A549 (cell line): Measurements from ENCODE around the gene TNPO2. TPM values are rescaled to one million over a fixed set of nuclear protein-coding genes. Genes with fewer than 3 reads are reported as not detected.

Experiments used
- ATAC-seq, 2 experiments: fragments of 200-7000 bp in 1 of 2; fragments of >200 bp in 1 of 2; cut with Nextera tagmentation in 1 of 2; cut with Tn5 transposase in 1 of 2; 3 replicates each; pipeline versions ENCODE4 v1.8.0 to v1.9.1; 2018 to 2020; ENCODE audit warnings: mild to moderate bottlenecking in 1 of 2, moderate library complexity in 1 of 2
- CTCF ChIA-PET: fragments of 300-600 bp; sonication (Branson Sonifier 250); formaldehyde crosslinking; extraction: SDS; loops from one replicate; lab custom pipeline; 2021; ENCODE audit warnings: antibody characterized with exemption, inconsistent platforms; lab: Yijun Ruan, JAX
- POLR2A ChIA-PET: fragments of 350-600 bp; formaldehyde crosslinking; extraction: SDS; loops from one replicate; lab custom pipeline; 2021; ENCODE audit warnings: antibody characterized with exemption, inconsistent platforms; lab: Yijun Ruan, JAX
- DNase-seq, 2 experiments: peaks; one replicate each; pipeline versions ENCODE4 v3.0.0 to v3.0.0-alpha.2; 2011 to 2016; ENCODE audit warnings: low read depth in 1 of 2, low spot score in 1 of 2
- FAIRE-seq: peaks from 2 replicates; lab custom pipeline; 2011; peaks lifted over from hg19 to GRCh38; lab: Jason Lieb, UNC
- H3K27ac ChIP-seq, 2 experiments: fragments of >200 bp; sonication (Bioruptor Twin); formaldehyde crosslinking; 3 replicates each; pipeline ENCODE4 v1.5.1; 2016 to 2017
- H3K4me1 ChIP-seq: fragments of >200 bp; sonication (Bioruptor Twin); formaldehyde crosslinking; 3 replicates; pipeline ENCODE4 v1.6.1; 2016
- H3K4me2 ChIP-seq: fragments of >200 bp; sonication (Bioruptor Twin); formaldehyde crosslinking; 3 replicates; pipeline ENCODE4 v1.6.1; 2016
- H3K4me3 ChIP-seq: fragments of >200 bp; sonication (Bioruptor Twin); formaldehyde crosslinking; 3 replicates; pipeline ENCODE4 v1.5.1; 2016
- H3K9me3 ChIP-seq: fragments of >200 bp; sonication (Bioruptor Twin); formaldehyde crosslinking; 3 replicates; pipeline ENCODE4 v1.6.1; 2016
- CHD2 ChIP-seq: fragments of 150-350 bp; IDR thresholded peaks from 2 replicates; pipeline ENCODE4 v1.6.1; 2014; ENCODE audit warnings: low read length; ENCODE audit not compliant: partially characterized antibody
- CHD4 ChIP-seq: fragments of 200-600 bp; sonication (generic); IDR thresholded peaks from 2 replicates; pipeline ENCODE4 v1.6.1; 2016; ENCODE audit warnings: antibody characterized with exemption, mild to moderate bottlenecking, borderline replicate concordance
- EHMT2 ChIP-seq: fragments of 200-600 bp; sonication (generic); IDR thresholded peaks from 2 replicates; pipeline ENCODE4 v1.6.1; 2016; ENCODE audit warnings: antibody characterized with exemption, low read depth, mild to moderate bottlenecking, moderate library complexity
- EP300 ChIP-seq, 2 experiments: fragments of >200 bp; sonication (Bioruptor Twin); formaldehyde crosslinking; IDR thresholded peaks; 2 replicates in 1 of 2; 3 replicates in 1 of 2; pipeline ENCODE4 v1.6.1; 2016 to 2017
- FOSL2 ChIP-seq, 2 experiments: fragments of 450-650 bp in 1 of 2; fragments of >200 bp in 1 of 2; sonication (Bioruptor Twin) in 1 of 2; formaldehyde crosslinking; IDR thresholded peaks; 2 replicates each; pipeline versions ENCODE4 v1.5.0 to v1.6.1; 2016 to 2020; ENCODE audit warnings: mild to moderate bottlenecking in 1 of 2, moderate library complexity in 1 of 2
- HEYL ChIP-seq: fragments of 250-450 bp; sonication (Bioruptor Pico); IDR thresholded peaks from 2 replicates; pipeline ENCODE4 v1.8.0; 2021; ENCODE audit warnings: mild to moderate bottlenecking, moderate library complexity
- HOXA7 ChIP-seq: fragments of 250-450 bp; sonication (Bioruptor Pico); IDR thresholded peaks from 2 replicates; pipeline ENCODE4 v1.5.0; 2020; ENCODE audit warnings: mild to moderate bottlenecking, moderate library complexity
- JUN ChIP-seq, 2 experiments: fragments of >200 bp; sonication (Bioruptor Twin); formaldehyde crosslinking; IDR thresholded peaks; 2 replicates in 1 of 2; 3 replicates in 1 of 2; pipeline ENCODE4 v1.6.1; 2016 to 2017
- KDM5A ChIP-seq: fragments of 200-600 bp; sonication (generic); IDR thresholded peaks from 2 replicates; pipeline ENCODE4 v1.6.1; 2016; ENCODE audit warnings: antibody characterized with exemption, mild to moderate bottlenecking
- MYC ChIP-seq: IDR thresholded peaks from 2 replicates; pipeline ENCODE4 v1.6.1; 2012; ENCODE audit warnings: mild to moderate bottlenecking, inconsistent platforms, low read length, improper control_type of control experiment, borderline replicate concordance
- NR3C1 ChIP-seq: fragments of >200 bp; sonication (Bioruptor Twin); formaldehyde crosslinking; IDR thresholded peaks from 3 replicates; pipeline ENCODE4 v1.6.1; 2017
- POLR2A ChIP-seq: IDR thresholded peaks from 2 replicates; pipeline ENCODE4 v1.6.1; 2012; ENCODE audit warnings: mild to moderate bottlenecking, low read length
- RARB ChIP-seq: fragments of 250-450 bp; sonication (Bioruptor Pico); IDR thresholded peaks from 2 replicates; pipeline ENCODE4 v1.8.0; 2021; ENCODE audit warnings: mild to moderate bottlenecking, moderate library complexity
- SMC3 ChIP-seq: fragments of >200 bp; sonication (Bioruptor Twin); formaldehyde crosslinking; IDR thresholded peaks from 3 replicates; pipeline ENCODE4 v1.6.1; 2018; ENCODE audit warnings: inconsistent platforms
- ZC3H11A ChIP-seq: fragments of 450-650 bp; IDR thresholded peaks from 2 replicates; pipeline ENCODE4 v1.6.1; 2014; ENCODE audit warnings: antibody characterized with exemption, mild to moderate bottlenecking
- ZFP36 ChIP-seq: fragments of 450-650 bp; IDR thresholded peaks from 2 replicates; pipeline ENCODE4 v1.6.1; 2014; ENCODE audit warnings: borderline replicate concordance; ENCODE audit not compliant: partially characterized antibody
- ZNF302 ChIP-seq: fragments of 250-450 bp; sonication (Bioruptor Pico); IDR thresholded peaks from 2 replicates; pipeline ENCODE4 v1.9.0; 2021; ENCODE audit warnings: inconsistent platforms, mild to moderate bottlenecking, moderate library complexity
- ZSCAN20 ChIP-seq: fragments of 250-450 bp; sonication (Bioruptor Pico); IDR thresholded peaks from 2 replicates; pipeline ENCODE4 v1.8.0; 2022; ENCODE audit warnings: mild to moderate bottlenecking, moderate library complexity
- WGBS: methylation state at CpG from one replicate; pipeline ENCODE4 v1.1.6; 2017; ENCODE audit errors: missing lambda C conversion rate; 5-methylcytosine and 5-hydroxymethylcytosine counted together
- polyA plus RNA-seq, 4 experiments: library from polyadenylated mRNA; depleted of rRNA in 3 of 4; stranded (reverse); fragments of >200 nt; fragmentation: RNase III in 1 of 4; extraction: RNeasy Plus Mini Kit Qiagen cat#74134 plus additional on column Dnase treatment in 1 of 4; gene quantifications; 2 replicates in 3 of 4; 3 replicates in 1 of 4; pipeline ENCODE4 v1.2.3, GENCODE V29; 2011 to 2017
- TF ChIP-seq, protein P1 (sequence below): fragments of 150-350 bp; IDR thresholded peaks from 2 replicates; pipeline ENCODE4 v1.6.1; 2014; ENCODE audit warnings: low read depth, mild to moderate bottlenecking, low read length
- TF ChIP-seq, protein P2 (sequence below): IDR thresholded peaks from 2 replicates; pipeline ENCODE4 v1.6.1; 2012
- TF ChIP-seq, protein P3 (sequence below): IDR thresholded peaks from 2 replicates; pipeline ENCODE4 v1.6.1; 2012; ENCODE audit warnings: low read depth, borderline replicate concordance
- TF ChIP-seq, protein P4 (sequence below): fragments of 250-450 bp; sonication (Bioruptor Pico); IDR thresholded peaks from 2 replicates; pipeline ENCODE4 v1.5.0; 2021; ENCODE audit warnings: mild to moderate bottlenecking, moderate library complexity, borderline replicate concordance
- TF ChIP-seq, protein P5 (sequence below): IDR thresholded peaks from 2 replicates; pipeline ENCODE4 v1.6.1; 2012

Gene TNPO2
- polyA plus RNA-seq, 2 of the 4 experiments (the other 2 are of a cell fraction), result 33.7 to 41.0 TPM

- no peak for DNase-seq
- WGBS, result 62% methylated on average over 11 of the region's 23 CpGs
- Histone ChIP-seq H3K4me2 (no peak overlapping the region), H3K9me3 (no peaks in the 10 kb centered on the region), H3K27ac (no peak overlapping the region; a peak in 1 of 6 replicates), H3K4me1 (peaks cover 7% of the 10 kb centered on the region; the same call in 1 of the 3 replicates), H3K4me3 (no peak overlapping the region)
- no peak for ATAC-seq
- ChIA-PET CTCF (interaction anchor here (1.0 to 38.2 kb wide), 4 partner anchors 16 to 94 kb away, joined by 4 to 725 read pairs (median 7); partner anchors contain the start of gene HOOK2), POLR2A (no interaction called here)
- TF ChIP-seq POLR2A (no peak), JUN (IDR thresholded peaks at IDR 0.05) (no peak), EP300 (IDR thresholded peaks at IDR 0.05) (no peak), HEYL (CRISPR knock-in tag) (no peak)
- no peak for FAIRE-seq
Observed at GRCh38 chr19:12752056-12752781, 28.5 kb upstream of the TNPO2 start.

GRCh38 chr19:12751635-12752034, 27.9 kb upstream of the TNPO2 start, which contains the start of gene BEST2:
TSS of gene BEST2 (plus strand) at chr19:12751791. CDS start at chr19:12752593, 802 bp downstream.
- POLR2A ChIA-PET, result no interaction called here
- FAIRE-seq (no peak), DNase-seq (no peak), ATAC-seq (0 out of 6 replicates have a peak, but pooled peaks of 1 of the 2 experiments have one; percentile 6)
- peaks cover 5% of the 10 kb centered on the region; the same call in 1 of the 3 replicates for H3K4me1 ChIP-seq
- H3K9me3 ChIP-seq, result no peaks in the 10 kb centered on the region
- H3K4me3 ChIP-seq, result no peak within 1 kb of the TSS
- H3K27ac ChIP-seq, result peak within 1 kb of the TSS in 1 of 2 experiments; percentile 53; a peak in 1 of 6 replicates
- 17% methylated on average over 12 of the region's 14 CpGs for WGBS
- H3K4me2 ChIP-seq, result no peak within 1 kb of the TSS; the same call in 2 of the 3 replicates
- CTCF ChIA-PET, result interaction anchor here (1.0 to 38.2 kb wide), 3 partner anchors 18 to 95 kb away, joined by 5 to 725 read pairs (median 9); partner anchors contain the start of gene HOOK2
- TF ChIP-seq CHD2 (no peak), ZNF302 (CRISPR knock-in tag) (no peak), SMC3 (no peak), ZC3H11A (no peak), ZFP36 (no peak), EP300 (IDR thresholded peaks at IDR 0.05) (no peak), ZSCAN20 (CRISPR knock-in tag) (no peak), CHD4 (no peak)
- TF ChIP-seq, protein P1, sequence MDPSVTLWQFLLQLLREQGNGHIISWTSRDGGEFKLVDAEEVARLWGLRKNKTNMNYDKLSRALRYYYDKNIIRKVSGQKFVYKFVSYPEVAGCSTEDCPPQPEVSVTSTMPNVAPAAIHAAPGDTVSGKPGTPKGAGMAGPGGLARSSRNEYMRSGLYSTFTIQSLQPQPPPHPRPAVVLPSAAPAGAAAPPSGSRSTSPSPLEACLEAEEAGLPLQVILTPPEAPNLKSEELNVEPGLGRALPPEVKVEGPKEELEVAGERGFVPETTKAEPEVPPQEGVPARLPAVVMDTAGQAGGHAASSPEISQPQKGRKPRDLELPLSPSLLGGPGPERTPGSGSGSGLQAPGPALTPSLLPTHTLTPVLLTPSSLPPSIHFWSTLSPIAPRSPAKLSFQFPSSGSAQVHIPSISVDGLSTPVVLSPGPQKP, result no peak
- TF ChIP-seq, protein P2, sequence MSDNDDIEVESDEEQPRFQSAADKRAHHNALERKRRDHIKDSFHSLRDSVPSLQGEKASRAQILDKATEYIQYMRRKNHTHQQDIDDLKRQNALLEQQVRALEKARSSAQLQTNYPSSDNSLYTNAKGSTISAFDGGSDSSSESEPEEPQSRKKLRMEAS, result no peak
- TF ChIP-seq, protein P3, sequence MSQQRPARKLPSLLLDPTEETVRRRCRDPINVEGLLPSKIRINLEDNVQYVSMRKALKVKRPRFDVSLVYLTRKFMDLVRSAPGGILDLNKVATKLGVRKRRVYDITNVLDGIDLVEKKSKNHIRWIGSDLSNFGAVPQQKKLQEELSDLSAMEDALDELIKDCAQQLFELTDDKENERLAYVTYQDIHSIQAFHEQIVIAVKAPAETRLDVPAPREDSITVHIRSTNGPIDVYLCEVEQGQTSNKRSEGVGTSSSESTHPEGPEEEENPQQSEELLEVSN, result no peak
- TF ChIP-seq, protein P4, sequence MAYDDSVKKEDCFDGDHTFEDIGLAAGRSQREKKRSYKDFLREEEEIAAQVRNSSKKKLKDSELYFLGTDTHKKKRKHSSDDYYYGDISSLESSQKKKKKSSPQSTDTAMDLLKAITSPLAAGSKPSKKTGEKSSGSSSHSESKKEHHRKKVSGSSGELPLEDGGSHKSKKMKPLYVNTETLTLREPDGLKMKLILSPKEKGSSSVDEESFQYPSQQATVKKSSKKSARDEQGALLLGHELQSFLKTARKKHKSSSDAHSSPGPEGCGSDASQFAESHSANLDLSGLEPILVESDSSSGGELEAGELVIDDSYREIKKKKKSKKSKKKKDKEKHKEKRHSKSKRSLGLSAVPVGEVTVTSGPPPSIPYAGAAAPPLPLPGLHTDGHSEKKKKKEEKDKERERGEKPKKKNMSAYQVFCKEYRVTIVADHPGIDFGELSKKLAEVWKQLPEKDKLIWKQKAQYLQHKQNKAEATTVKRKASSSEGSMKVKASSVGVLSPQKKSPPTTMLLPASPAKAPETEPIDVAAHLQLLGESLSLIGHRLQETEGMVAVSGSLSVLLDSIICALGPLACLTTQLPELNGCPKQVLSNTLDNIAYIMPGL (CRISPR knock-in tag), result no peak

DNA sequence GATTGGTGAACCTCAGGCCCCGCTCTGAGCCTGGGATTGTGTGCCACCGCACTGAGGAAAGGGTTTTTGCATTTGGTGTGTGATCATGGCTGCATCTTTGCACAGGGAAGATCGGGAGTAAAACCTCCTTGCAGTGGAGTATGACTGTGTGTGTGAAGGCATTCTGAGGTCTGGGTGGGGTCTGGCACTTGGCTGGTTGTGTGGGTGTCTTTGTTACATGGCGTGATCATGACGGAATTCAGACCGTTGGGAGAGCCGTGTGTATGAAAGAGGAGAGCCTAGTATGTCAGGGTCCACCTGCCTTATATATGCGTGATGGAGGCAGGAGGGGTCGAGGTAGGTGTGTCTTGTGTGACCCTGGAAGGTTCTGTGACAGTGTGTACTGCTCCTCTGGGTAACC, 27.1 kb upstream of the TNPO2 start:
- ATAC-seq, result no peak; a peak in 1 of 6 replicates

More for the DNA sequence above, 27.1 kb upstream of the TNPO2 start:
- H3K27ac ChIP-seq, result peak overlapping the region in 1 of 2 experiments; percentile 53; a peak in 1 of 6 replicates
- POLR2A ChIA-PET, result no interaction called here
- TF ChIP-seq HOXA7 (CRISPR knock-in tag) (no peak), EHMT2 (no peak), MYC (no peak), RARB (CRISPR knock-in tag) (no peak), ZFP36 (no peak), NR3C1 (no peak), HEYL (CRISPR knock-in tag) (no peak), KDM5A (no peak), FOSL2 (IDR thresholded peaks at IDR 0.05) (no peak), FOSL2 (CRISPR knock-in tag; IDR thresholded peaks at IDR 0.05) (no peak)
- TF ChIP-seq, protein P2, result no peak
- TF ChIP-seq, protein P5, sequence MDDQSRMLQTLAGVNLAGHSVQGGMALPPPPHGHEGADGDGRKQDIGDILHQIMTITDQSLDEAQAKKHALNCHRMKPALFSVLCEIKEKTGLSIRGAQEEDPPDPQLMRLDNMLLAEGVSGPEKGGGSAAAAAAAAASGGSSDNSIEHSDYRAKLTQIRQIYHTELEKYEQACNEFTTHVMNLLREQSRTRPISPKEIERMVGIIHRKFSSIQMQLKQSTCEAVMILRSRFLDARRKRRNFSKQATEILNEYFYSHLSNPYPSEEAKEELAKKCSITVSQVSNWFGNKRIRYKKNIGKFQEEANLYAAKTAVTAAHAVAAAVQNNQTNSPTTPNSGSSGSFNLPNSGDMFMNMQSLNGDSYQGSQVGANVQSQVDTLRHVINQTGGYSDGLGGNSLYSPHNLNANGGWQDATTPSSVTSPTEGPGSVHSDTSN, result no peak
- no peak overlapping the region for H3K4me3 ChIP-seq
- DNase-seq (no peak), FAIRE-seq (no peak)
- CTCF ChIA-PET, result interaction anchor here (38.2 kb wide), 1 partner anchor 18 kb away, joined by 725 read pairs; the partner anchor contains the start of gene HOOK2
- H3K4me2 ChIP-seq, result no peak overlapping the region; the same call in 2 of the 3 replicates
- peaks cover 5% of the 10 kb centered on the region; the same call in 1 of the 3 replicates for H3K4me1 ChIP-seq
- 66% methylated on average over 9 of the region's 9 CpGs for WGBS
- no peaks in the 10 kb centered on the region for H3K9me3 ChIP-seq
